HG03039 (cell line): ENCODE results near the gene OSBPL10.

Experiments used
- ATAC-seq: cut with Tn5 transposase; IDR thresholded peaks from one replicate; pipeline ENCODE4 v1.9.1; 2021; ENCODE audit warnings: mild to moderate bottlenecking, moderate library complexity; ENCODE audit not compliant: unreplicated experiment

The OSBPL10 gene

GRCh38 chr3:31625358-31625757 is 355.7 kb downstream of the OSBPL10 start:
- ATAC-seq = no peak

GRCh38 chr3:31624083-31624709 is 356.9 kb downstream of the OSBPL10 start:
- ATAC-seq = peak; percentile 40

GRCh38 chr3:31622636-31623288 is 358.3 kb downstream of the OSBPL10 start:
- ATAC-seq = no peak

DNA sequence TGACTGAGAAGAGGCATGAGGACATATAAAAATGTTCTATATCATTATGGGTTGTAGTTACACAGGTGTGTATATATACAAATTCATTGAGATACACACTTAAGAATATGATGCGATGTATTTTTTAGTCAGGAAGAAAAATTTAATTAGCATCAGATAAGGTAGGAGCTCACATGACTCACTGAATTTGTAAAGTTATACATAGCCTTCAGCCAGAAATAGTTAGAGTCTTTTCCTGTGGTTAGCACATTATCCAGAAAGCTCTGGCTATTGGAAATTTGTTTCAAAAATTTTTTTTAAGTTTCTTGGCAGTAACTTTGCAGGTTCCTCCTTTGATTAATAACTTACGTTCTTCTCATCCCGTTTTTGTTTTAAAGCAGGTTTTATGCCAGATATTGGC is 359.7 kb downstream of the OSBPL10 start:
- no peak for ATAC-seq

GRCh38 chr3:31620656-31621055 is 360.4 kb downstream of the OSBPL10 start:
- no peak for ATAC-seq

DNA sequence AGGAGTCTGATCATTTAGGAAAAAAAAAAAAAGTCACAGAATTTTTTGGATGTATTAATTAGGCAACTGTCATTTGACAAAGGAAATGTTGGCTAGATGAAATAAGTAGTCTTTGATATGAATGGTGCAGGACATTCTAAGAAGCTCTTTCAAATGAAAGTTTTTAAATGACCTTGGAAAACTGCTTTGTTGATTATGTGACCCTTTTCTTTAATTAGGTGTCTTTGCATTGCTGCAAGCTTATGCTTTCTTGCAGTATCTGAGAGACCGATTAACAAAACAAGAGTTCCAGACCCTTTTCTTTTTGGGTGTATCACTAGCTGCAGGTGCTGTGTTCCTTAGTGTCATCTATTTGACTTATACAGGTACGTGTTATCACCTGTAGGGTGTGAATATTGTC is 364.4 kb downstream of the OSBPL10 start:
- no peak for ATAC-seq

DNA sequence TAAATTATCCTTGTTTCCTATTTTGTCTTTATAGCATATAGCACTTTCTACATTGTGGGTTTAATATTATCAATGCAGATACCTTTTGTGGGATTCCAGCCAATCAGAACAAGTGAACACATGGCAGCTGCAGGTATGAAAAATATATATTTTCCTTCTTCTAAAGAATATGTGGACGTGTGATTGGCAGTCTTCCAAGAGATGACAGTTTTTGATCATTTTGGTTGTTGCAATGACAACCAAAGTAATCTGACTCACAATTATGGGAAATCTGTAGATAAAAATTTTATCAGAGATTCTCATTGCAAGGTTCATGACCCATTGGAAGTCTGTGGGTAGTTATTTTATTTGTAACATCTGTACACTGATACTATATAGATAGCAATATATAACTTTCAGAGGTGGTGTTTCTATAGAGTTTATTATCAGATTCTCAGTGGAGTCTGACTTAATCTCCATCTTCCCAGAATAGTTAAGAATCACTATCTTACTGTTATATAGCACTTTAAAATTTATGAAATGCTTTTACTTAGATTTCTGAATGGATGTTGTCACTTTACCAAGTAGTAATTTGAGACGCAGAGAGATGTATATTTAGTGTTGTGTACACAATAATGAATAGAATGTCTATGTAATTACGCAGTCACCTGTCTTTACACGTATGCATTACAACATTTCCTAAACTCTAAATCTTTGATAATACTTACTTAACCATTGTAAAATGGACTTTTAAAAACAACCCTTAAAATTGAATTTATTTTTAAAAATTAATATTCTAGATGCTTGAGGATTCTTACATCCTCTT is 365.8 kb downstream of the OSBPL10 start:
- no peak for ATAC-seq

DNA sequence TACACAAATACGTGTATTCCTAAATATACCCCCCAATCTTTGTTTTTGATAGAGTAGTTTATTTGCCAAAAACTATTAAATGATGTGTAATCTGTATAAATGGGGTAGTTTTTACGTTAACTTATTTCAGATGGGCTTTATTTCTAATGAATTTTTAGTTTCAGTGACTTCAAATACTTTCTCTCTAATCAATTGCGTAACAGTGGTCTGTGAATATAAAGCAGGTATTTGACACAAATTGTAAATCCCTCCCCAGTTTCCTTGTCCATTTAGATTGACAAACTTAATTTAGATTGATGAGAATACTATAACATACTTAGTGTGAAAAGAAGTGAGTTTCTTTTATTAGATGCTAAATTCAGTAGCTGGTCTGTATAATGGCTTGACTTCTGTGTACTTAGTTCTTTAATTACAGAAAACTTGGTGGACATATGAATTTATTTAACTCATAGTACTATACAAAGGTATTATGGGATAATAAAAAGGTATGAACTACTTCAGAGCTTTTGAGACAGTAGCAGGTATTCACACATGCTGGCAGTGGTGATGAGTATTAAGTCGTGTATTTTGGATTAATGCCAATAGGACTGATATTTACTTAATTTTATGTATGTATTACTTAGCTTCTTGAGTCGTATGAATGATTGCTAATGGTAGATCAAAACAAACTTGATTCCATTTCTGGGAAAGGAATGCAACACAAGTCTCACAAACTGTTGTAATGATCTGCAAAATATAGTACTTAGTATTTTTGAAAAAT is 366.7 kb downstream of the OSBPL10 start:
- ATAC-seq = no peak

DNA sequence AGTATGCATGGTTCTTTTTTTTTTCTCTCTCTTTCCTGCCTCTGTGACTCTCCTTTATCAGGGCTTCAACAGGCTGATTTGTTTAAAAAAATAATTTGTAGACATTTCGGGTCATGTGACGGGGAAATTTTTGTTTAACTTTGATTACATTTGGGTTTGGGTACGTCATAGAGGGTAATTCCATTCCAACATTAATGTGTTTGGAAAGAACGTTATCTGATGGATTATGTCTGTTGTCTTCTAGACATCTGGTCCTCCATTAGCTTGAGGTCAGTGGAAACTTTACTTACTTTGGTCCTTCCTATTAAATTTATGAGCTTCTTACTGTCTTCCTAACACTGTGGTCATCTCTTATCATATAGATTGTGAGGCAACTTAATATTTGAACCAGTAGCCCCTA is 367.4 kb downstream of the OSBPL10 start:
- ATAC-seq = no peak

- ATAC-seq = no peak
Observed at GRCh38 chr3:31613177-31613576, 367.9 kb downstream of the OSBPL10 start.
